ENCODE data around the gene ACOT6.

ACOT6 gene

GRCh38 chr14:73567358-73567757, 45.0 kb upstream of the ACOT6 start:
- POLR2A ChIA-PET, result interaction anchor here (1.6 kb wide), 1 partner anchor 22 kb away, joined by 5 read pairs; no protein-coding TSS in a partner anchor
- Histone ChIP-seq H3K4me3 (ENCODE audit: low read depth, low read length) (no peak overlapping the region), H3K27ac (ENCODE audit: extremely low read depth, low read depth, low read length) (no peak overlapping the region), H3K36me3 (ENCODE audit: control insufficient read depth in 2 of 2, insufficient read depth in 1 of 2, low read length in 2 of 2) (peaks cover 0 to 3% of the 10 kb centered on the region in 2 experiments; a peak in 2 of 3 replicates), H3K4me1 (ENCODE audit: control insufficient read depth, insufficient read depth, low read length) (peaks cover 3% of the 10 kb centered on the region; the same call in 1 of the 2 replicates), H3K9me3 (ENCODE audit: control insufficient read depth, insufficient read depth, low read depth, low read length) (no peaks in the 10 kb centered on the region)
- CTCF ChIA-PET, result interaction anchor here (0.7 kb wide), 1 partner anchor 231 kb away, joined by 3 read pairs; no protein-coding TSS in a partner anchor
- no peak for TF ChIP-seq ZNF311 (tag by site-specific recombination; IDR thresholded peaks at IDR 0.05; ENCODE audit: borderline replicate concordance)
- no peak for TF ChIP-seq GLI2 (tag by site-specific recombination; IDR thresholded peaks at IDR 0.05; ENCODE audit: borderline replicate concordance, low read depth)
- TF ChIP-seq ZNF610 (tag by site-specific recombination; IDR thresholded peaks at IDR 0.05; ENCODE audit: borderline replicate concordance), result no peak
- TF ChIP-seq KLF7 (tag by site-specific recombination; IDR thresholded peaks at IDR 0.05; ENCODE audit: borderline replicate concordance), result no peak
- no peak for TF ChIP-seq ZNF654 (tag by site-specific recombination; IDR thresholded peaks at IDR 0.05; ENCODE audit: low read depth)
- no peak for TF ChIP-seq ZNF121 (tag by site-specific recombination; IDR thresholded peaks at IDR 0.05)
- TF ChIP-seq ZNF391 (tag by site-specific recombination; IDR thresholded peaks at IDR 0.05; ENCODE audit: borderline replicate concordance, low read depth), result no peak
- TF ChIP-seq, protein P1, sequence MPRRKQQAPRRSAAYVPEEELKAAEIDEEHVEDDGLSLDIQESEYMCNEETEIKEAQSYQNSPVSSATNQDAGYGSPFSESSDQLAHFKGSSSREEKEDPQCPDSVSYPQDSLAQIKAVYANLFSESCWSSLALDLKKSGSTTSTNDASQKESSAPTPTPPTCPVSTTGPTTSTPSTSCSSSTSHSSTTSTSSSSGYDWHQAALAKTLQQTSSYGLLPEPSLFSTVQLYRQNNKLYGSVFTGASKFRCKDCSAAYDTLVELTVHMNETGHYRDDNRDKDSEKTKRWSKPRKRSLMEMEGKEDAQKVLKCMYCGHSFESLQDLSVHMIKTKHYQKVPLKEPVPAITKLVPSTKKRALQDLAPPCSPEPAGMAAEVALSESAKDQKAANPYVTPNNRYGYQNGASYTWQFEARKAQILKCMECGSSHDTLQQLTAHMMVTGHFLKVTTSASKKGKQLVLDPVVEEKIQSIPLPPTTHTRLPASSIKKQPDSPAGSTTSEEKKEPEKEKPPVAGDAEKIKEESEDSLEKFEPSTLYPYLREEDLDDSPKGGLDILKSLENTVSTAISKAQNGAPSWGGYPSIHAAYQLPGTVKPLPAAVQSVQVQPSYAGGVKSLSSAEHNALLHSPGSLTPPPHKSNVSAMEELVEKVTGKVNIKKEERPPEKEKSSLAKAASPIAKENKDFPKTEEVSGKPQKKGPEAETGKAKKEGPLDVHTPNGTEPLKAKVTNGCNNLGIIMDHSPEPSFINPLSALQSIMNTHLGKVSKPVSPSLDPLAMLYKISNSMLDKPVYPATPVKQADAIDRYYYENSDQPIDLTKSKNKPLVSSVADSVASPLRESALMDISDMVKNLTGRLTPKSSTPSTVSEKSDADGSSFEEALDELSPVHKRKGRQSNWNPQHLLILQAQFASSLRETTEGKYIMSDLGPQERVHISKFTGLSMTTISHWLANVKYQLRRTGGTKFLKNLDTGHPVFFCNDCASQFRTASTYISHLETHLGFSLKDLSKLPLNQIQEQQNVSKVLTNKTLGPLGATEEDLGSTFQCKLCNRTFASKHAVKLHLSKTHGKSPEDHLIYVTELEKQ (tag by site-specific recombination; IDR thresholded peaks at IDR 0.05; ENCODE audit: borderline replicate concordance), result no peak
- TF ChIP-seq GLIS2 (tag by site-specific recombination; IDR thresholded peaks at IDR 0.05), result no peak
- TF ChIP-seq PRDM1 (tag by site-specific recombination; IDR thresholded peaks at IDR 0.05), result no peak
- TF ChIP-seq ZNF10 (tag by site-specific recombination; IDR thresholded peaks at IDR 0.05), result no peak
- TF ChIP-seq HOXC10 (CRISPR knock-in tag; IDR thresholded peaks at IDR 0.05), result no peak
- no peak for TF ChIP-seq PRDM2 (tag by site-specific recombination; IDR thresholded peaks at IDR 0.05; ENCODE audit: borderline replicate concordance)
- TF ChIP-seq SP7 (tag by site-specific recombination; IDR thresholded peaks at IDR 0.05), result no peak
- TF ChIP-seq ZNF341 (tag by site-specific recombination; IDR thresholded peaks at IDR 0.05; ENCODE audit: low read depth), result no peak
- no peak for TF ChIP-seq KLF1 (tag by site-specific recombination; IDR thresholded peaks at IDR 0.05)
- no peak for TF ChIP-seq ZNF157 (tag by site-specific recombination; IDR thresholded peaks at IDR 0.05)
- TF ChIP-seq, protein P2, sequence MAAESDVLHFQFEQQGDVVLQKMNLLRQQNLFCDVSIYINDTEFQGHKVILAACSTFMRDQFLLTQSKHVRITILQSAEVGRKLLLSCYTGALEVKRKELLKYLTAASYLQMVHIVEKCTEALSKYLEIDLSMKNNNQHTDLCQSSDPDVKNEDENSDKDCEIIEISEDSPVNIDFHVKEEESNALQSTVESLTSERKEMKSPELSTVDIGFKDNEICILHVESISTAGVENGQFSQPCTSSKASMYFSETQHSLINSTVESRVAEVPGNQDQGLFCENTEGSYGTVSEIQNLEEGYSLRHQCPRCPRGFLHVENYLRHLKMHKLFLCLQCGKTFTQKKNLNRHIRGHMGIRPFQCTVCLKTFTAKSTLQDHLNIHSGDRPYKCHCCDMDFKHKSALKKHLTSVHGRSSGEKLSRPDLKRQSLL (tag by site-specific recombination; IDR thresholded peaks at IDR 0.05), result no peak
- no peak for TF ChIP-seq ZNF202 (tag by site-specific recombination; IDR thresholded peaks at IDR 0.05; ENCODE audit: borderline replicate concordance)
